ENCODE measurements around the gene PRR7. TPM values are rescaled to one million over a fixed set of nuclear protein-coding genes. Genes with fewer than 3 reads are reported as not detected.
"Not testable (repeated sequence)": the region's sequence is repeated elsewhere in the genome, so short reads cannot be mapped to it uniquely, and the experiment has no call there.

Gene PRR7
- total RNA-seq, 4 donors from 2014 or later: 1.9 to 3.0 TPM; not detected in 2

GRCh38 chr5:177409043-177409801 lies 37.4 kb upstream of the PRR7 start, which contains the start of gene F12:
Gene F12 (minus strand): TSS chr5:177409564. CDS start chr5:177409527, 37 bp downstream.
- Histone ChIP-seq H3K27ac (no peak within 1 kb of the TSS), H3K27me3 (peaks cover 0 to under 1% of the 10 kb centered on the region in 2 donors), H3K4me1 (peaks cover 0 to 7% of the 10 kb centered on the region in 2 donors), H3K9me3 (no peaks in the 10 kb centered on the region), H3K4me3 (no peak within 1 kb of the TSS), H3K36me3 (no peaks in the 10 kb centered on the region)
- DNase-seq: no peak
- intact Hi-C loops (cut with DNase I; ENCODE audit: low total_unique reads): loop anchor here (5.0 kb wide), 1 partner anchor 93 kb away; no protein-coding TSS in a partner anchor
- no peak for TF ChIP-seq CTCF (IDR thresholded peaks at IDR 0.05)
- no peak for TF ChIP-seq POLR2A (IDR thresholded peaks at IDR 0.05)

GRCh38 chr5:177410575-177410974 lies 36.0 kb upstream of the PRR7 start:
- H3K9me3 ChIP-seq: no peaks in the 10 kb centered on the region
- no peak for DNase-seq
- no peak overlapping the region for H3K4me3 ChIP-seq
- TF ChIP-seq CTCF (IDR thresholded peaks at IDR 0.05) (no peak), POLR2A (IDR thresholded peaks at IDR 0.05) (no peak)
- intact Hi-C loops (cut with DNase I; ENCODE audit: low total_unique reads): no loop called here
- H3K27me3 ChIP-seq: no peaks in the 10 kb centered on the region
- H3K4me1 ChIP-seq: no peaks in the 10 kb centered on the region
- no peak overlapping the region for H3K27ac ChIP-seq
- no peaks in the 10 kb centered on the region for H3K36me3 ChIP-seq

GRCh38 chr5:177412603-177413233 lies 33.9 kb upstream of the PRR7 start:
- Histone ChIP-seq H3K27me3 (no peaks in the 10 kb centered on the region), H3K36me3 (no peaks in the 10 kb centered on the region), H3K27ac (no peak overlapping the region), H3K4me3 (no peak overlapping the region), H3K9me3 (no peaks in the 10 kb centered on the region), H3K4me1 (no peaks in the 10 kb centered on the region)
- intact Hi-C loops (cut with DNase I; ENCODE audit: low total_unique reads): no loop called here
- no peak for DNase-seq
- TF ChIP-seq CTCF (IDR thresholded peaks at IDR 0.05): no peak
- no peak for TF ChIP-seq POLR2A (IDR thresholded peaks at IDR 0.05)

- no peaks in the 10 kb centered on the region for H3K36me3 ChIP-seq
- no peak overlapping the region for H3K4me3 ChIP-seq
- TF ChIP-seq CTCF (IDR thresholded peaks at IDR 0.05) (no peak), POLR2A (IDR thresholded peaks at IDR 0.05) (no peak)
- no peaks in the 10 kb centered on the region for H3K9me3 ChIP-seq
- DNase-seq: no peak
- no peak overlapping the region for H3K27ac ChIP-seq
- intact Hi-C loops (cut with DNase I; ENCODE audit: low total_unique reads): no loop called here
- no peaks in the 10 kb centered on the region for H3K27me3 ChIP-seq
- H3K4me1 ChIP-seq: no peaks in the 10 kb centered on the region
These were observed 32.1 kb upstream of the PRR7 start for GRCh38 chr5:177414481-177414880.

- H3K36me3 ChIP-seq; intact Hi-C loops (cut with DNase I; ENCODE audit: low total_unique reads); H3K4me3 ChIP-seq; H3K27ac ChIP-seq; DNase-seq; H3K9me3 ChIP-seq; H3K27me3 ChIP-seq; H3K4me1 ChIP-seq: not testable (repeated sequence)
These were observed 29.5 kb upstream of the PRR7 start for GRCh38 chr5:177417081-177417480.
